BLaER1 treated with 17β-estradiol and CSF1 and Interleukin-3, amounts not matched to agents 10 nM and 100 nM (cell line): Measurements from ENCODE around the gene PATE1.

Experiments
- H3K27ac ChIP-seq, 11 experiments: shearing (Covaris generic); formaldehyde crosslinking; 2 replicates each; pipeline ENCODE4 v1.8.1; 2022
- H3K27me3 ChIP-seq, 11 experiments: shearing (Covaris generic); formaldehyde crosslinking; 2 replicates each; pipeline ENCODE4 v1.8.1; 2022
- H3K36me3 ChIP-seq, 11 experiments: shearing (Covaris generic); formaldehyde crosslinking; 2 replicates each; pipeline ENCODE4 v1.8.1; 2022
- H3K4me1 ChIP-seq, 10 experiments: shearing (Covaris generic); formaldehyde crosslinking; 2 replicates each; pipeline ENCODE4 v1.8.1; 2022
- H3K4me2 ChIP-seq, 11 experiments: shearing (Covaris generic); formaldehyde crosslinking; 2 replicates each; pipeline ENCODE4 v1.8.1; 2022
- H3K4me3 ChIP-seq, 10 experiments: shearing (Covaris generic); formaldehyde crosslinking; 2 replicates each; pipeline ENCODE4 v1.8.1; 2022
- H3K9ac ChIP-seq, 11 experiments: shearing (Covaris generic); formaldehyde crosslinking; 2 replicates each; pipeline ENCODE4 v1.8.1; 2022
- H3K9me3 ChIP-seq, 11 experiments: shearing (Covaris generic); formaldehyde crosslinking; replicated peaks in 1 of 11; 2 replicates each; pipeline ENCODE4 v1.8.1; 2022
- H4K20me1 ChIP-seq, 11 experiments: shearing (Covaris generic); formaldehyde crosslinking; 2 replicates each; pipeline ENCODE4 v1.8.1; 2022
- Cebpa-rat ChIP-seq, 11 experiments: shearing (Covaris generic); IDR thresholded peaks; 2 replicates each; pipeline ENCODE4 v1.8.1; 2022

PATE1 gene

DNA sequence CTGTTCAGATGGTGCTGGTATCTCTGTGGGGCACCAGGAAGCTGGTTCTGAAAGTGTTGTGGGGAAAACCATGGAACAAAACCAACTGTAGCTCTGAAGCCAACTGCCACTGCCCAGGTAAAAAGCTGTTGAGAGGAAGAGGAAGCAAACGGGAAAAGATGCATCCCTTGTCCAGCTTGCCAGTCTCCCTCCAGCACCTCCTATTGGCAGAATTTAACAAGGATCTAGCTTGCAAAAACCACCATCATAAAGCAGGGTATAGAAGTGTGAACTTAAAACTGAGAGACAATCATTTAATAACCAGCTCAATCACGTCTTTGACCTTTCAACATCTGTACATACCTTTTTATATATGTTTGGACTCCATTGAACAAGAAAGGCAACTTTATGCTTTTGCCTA is 4.5 kb downstream of the PATE1 start:
- Histone ChIP-seq H3K9ac (no peak overlapping the region), H3K4me3 (no peak overlapping the region)

DNA sequence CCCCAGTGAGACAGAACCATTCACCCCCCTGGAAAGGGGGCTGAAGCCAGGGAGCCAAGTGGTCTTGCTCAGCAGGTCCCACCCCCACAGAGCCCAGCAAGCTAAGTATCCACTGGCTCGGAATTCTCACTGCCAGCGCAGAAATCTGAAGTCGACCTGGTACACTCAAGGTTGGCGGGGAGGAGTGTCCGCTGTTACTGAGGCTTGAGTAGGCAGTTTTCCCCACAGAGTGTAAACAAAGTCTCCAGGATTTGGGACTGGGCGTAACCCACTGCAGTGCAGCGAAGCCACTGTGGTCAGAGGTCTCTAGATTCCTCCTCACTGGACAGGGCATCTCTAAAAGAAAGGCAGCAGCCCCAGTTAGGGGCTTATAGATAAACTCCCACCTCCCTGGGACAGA is 10.0 kb downstream of the PATE1 start:
- Histone ChIP-seq H3K9me3 (peaks cover 0 to 17% (median 10%) of the 10 kb centered on the region in 11 experiments; a peak in 10 of 22 replicates), H3K4me2 (no peak overlapping the region), H3K4me1 (no peaks in the 10 kb centered on the region), H3K9ac (no peak overlapping the region), H4K20me1 (no peaks in the 10 kb centered on the region), H3K4me3 (no peak overlapping the region), H3K27me3 (no peaks in the 10 kb centered on the region), H3K36me3 (no peaks in the 10 kb centered on the region), H3K27ac (no peak overlapping the region)
- no peak for TF ChIP-seq Cebpa-rat (IDR thresholded peaks at IDR 0.05)

More for the DNA sequence above, 4.5 kb downstream of the PATE1 start:
- no peak for TF ChIP-seq Cebpa-rat (IDR thresholded peaks at IDR 0.05)
- no peaks in the 10 kb centered on the region for H3K9me3 ChIP-seq
- H3K4me1 ChIP-seq, result no peaks in the 10 kb centered on the region
- H3K36me3 ChIP-seq, result no peaks in the 10 kb centered on the region
- no peak overlapping the region for H3K4me2 ChIP-seq
- H3K27me3 ChIP-seq, result no peaks in the 10 kb centered on the region
- H3K27ac ChIP-seq, result no peak overlapping the region
- H4K20me1 ChIP-seq, result no peaks in the 10 kb centered on the region

DNA sequence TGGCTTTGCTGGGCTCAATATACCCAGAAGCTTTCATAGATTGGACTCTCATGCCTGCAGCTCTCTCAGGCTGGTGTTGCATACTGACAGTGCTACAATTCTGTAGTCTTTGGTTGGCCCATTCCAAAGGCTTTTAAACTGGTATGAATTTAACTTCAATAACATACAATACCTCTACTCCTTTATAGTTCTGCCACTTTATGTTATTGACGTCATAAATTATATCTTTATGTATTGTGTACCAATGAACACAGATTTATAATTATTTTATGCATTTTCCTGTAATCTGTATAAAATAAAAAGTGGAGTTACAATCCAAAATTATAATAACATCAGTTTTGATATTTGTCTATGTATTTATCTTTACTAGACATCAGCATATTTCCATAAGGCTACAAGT is 16.4 kb downstream of the PATE1 start:
- no peak overlapping the region for H3K27ac ChIP-seq
- H3K9ac ChIP-seq, result no peak overlapping the region
- H3K9me3 ChIP-seq, result peaks cover 0 to 9% (median 7%) of the 10 kb centered on the region in 11 experiments; a peak in 11 of 22 replicates
- no peaks in the 10 kb centered on the region for H4K20me1 ChIP-seq
- H3K4me2 ChIP-seq, result no peak overlapping the region
- peaks cover 8 to 28% (median 25%) of the 10 kb centered on the region in 10 experiments for H3K4me1 ChIP-seq
- no peak overlapping the region for H3K4me3 ChIP-seq
- H3K36me3 ChIP-seq, result no peaks in the 10 kb centered on the region
- no peaks in the 10 kb centered on the region for H3K27me3 ChIP-seq
- no peak for TF ChIP-seq Cebpa-rat (IDR thresholded peaks at IDR 0.05)

DNA sequence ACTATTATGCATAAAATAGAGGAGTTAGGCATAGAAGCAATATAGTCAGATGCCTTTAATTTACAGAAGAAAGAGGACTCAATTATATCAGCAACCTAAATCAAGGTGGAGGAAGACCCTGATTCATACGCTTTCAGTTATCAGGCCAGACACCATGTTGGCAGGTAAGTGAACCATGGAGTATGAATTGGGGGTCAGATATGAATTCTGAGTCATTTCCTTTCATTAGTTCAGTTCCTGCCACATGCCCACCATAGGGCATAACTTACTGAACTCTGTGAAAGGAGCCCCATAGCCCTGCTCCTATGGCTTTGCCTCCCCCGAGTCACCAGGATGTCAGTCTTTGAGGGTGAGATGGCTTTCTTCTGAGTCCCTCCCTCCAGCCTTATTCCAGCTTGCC is 17.4 kb downstream of the PATE1 start:
- Histone ChIP-seq H3K4me2 (no peak overlapping the region), H3K27ac (no peak overlapping the region), H3K9ac (no peak overlapping the region), H3K36me3 (no peaks in the 10 kb centered on the region), H3K4me3 (no peak overlapping the region), H4K20me1 (no peaks in the 10 kb centered on the region), H3K9me3 (no peaks in the 10 kb centered on the region; a peak in 1 of 22 replicates), H3K27me3 (no peaks in the 10 kb centered on the region), H3K4me1 (peaks cover 13 to 39% (median 35%) of the 10 kb centered on the region in 10 experiments)
- TF ChIP-seq Cebpa-rat (IDR thresholded peaks at IDR 0.05), result no peak

DNA sequence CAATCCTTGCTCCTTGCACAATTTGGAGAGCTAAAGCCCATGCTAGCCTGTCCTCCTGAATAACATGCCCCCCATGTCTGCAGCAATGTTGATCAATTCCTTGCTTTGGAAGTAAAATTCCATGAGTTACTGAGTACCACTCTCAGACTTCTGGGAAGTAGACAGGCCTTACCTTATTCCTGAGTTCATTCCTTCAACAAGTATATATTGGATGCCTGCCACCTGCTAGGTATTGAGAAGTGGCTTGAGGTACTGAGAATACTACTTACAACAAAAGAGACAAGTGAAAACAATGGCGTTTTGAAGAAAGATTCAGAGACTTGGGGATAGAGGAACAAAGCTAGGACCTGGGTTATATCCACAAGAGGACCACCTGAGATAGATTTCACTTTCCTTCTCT is 20.2 kb downstream of the PATE1 start:
- no peaks in the 10 kb centered on the region for H3K27me3 ChIP-seq
- no peaks in the 10 kb centered on the region for H4K20me1 ChIP-seq
- peak overlapping the region in 7 of 11 experiments; percentile 57 to 78 (median 75); a peak in 13 of 22 replicates for H3K4me2 ChIP-seq
- H3K4me3 ChIP-seq, result no peak overlapping the region
- TF ChIP-seq Cebpa-rat (IDR thresholded peaks at IDR 0.05), result no peak
- H3K4me1 ChIP-seq, result peaks cover 20 to 53% (median 46%) of the 10 kb centered on the region in 10 experiments
- H3K9ac ChIP-seq, result no peak overlapping the region
- H3K36me3 ChIP-seq, result no peaks in the 10 kb centered on the region
- H3K27ac ChIP-seq, result no peak overlapping the region
- H3K9me3 ChIP-seq, result no peaks in the 10 kb centered on the region; a peak in 1 of 22 replicates

DNA sequence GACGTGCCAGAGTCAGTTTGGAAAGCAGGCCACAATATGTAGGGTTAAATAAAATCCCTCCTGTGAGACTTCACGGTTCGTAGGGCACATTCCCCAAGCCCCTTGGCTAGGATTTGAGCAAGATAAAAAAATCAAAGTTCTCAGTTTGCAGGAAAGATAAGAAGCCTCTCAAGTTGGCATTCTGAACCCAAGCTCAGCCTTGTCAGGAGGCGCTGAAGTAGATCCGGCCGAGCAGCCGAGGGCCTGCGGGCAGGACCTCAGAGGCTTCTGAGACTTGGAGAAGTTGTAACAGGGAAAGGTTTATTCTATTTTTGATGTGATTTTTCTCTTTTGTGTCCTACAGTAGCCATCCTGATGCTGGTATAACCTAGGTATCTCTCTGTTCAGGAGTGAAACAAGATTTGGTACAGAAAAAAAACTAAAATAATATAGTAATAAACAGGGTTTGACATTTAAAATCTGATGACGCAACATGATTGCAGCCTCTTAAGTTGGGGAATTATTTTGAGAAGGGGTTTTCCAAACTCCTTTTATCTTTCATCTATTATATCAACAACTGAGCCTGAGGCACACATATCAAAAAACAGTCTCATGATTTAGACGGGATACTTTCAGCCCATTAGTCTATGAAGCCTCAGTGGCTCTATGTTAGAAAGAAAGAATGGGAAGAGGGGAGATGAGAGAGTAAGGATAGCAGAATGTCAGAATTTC is 22.4 kb downstream of the PATE1 start:
- Histone ChIP-seq H3K4me1 (peaks cover 20 to 53% (median 46%) of the 10 kb centered on the region in 10 experiments), H3K9me3 (no peaks in the 10 kb centered on the region), H3K4me3 (no peak overlapping the region), H3K9ac (peak overlapping the region in 1 of 11 experiments; percentile 18; a peak in 3 of 22 replicates), H3K27ac (peak overlapping the region in 1 of 11 experiments; percentile 7; a peak in 2 of 22 replicates), H3K36me3 (no peaks in the 10 kb centered on the region), H3K27me3 (no peaks in the 10 kb centered on the region), H3K4me2 (peak overlapping the region; percentile 46 to 78 (median 67); a peak in 21 of 22 replicates), H4K20me1 (no peaks in the 10 kb centered on the region)
- peak in 2 of 11 experiments; percentile 38 to 63; a peak in 2 of 22 replicates for TF ChIP-seq Cebpa-rat (IDR thresholded peaks at IDR 0.05)

DNA sequence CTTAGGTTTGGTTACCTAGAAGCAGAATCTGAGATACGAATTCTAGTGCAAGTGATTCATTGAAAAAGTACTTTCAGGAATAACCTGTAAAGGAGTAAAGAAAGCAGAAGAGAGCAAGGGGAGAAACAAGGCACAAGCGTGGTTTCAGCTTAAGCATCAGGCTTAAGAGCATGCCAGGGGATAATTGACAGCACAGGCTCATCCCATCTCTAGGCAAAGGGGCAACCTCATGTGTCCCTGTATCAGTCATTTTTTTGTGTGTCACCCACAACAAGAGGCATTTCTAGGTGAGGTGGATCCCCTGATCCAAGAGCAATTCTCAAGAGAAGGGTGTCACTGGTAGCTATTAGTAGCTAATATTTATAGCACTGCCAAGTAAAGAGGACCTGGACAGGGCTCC is 24.5 kb downstream of the PATE1 start:
- no peaks in the 10 kb centered on the region for H3K36me3 ChIP-seq

DNA sequence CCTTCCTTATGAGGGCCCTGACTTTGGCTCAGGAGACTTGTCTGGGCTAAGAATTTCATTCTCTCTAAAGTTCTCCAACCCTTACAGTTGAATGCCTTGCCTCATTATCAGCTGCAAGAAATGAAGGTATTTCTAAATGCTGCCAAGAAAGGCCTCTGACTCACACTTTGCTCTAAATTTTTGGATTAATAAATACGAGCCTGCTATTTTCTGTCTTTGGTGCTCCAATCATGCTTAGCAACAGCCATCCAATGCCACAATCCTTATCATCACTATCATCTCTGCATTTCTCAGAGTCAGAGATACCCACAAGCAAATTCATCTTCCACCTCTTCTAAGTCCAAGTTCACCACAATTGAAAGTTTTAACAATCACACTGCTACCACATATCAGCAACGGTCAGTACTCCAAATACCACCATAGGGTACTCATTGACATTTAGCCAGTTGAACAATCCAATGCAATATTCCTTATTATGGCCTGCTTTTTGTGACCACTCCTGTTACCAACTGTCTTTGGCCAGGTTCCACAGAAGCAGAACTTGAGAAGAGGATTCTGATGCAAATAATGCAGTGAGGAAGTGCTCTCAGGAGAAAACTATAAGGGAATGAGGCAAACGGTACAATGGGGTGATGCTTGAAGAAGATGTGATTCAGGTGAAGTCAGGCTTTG is 26.9 kb downstream of the PATE1 start:
- peaks cover 10 to 20% (median 17%) of the 10 kb centered on the region in 10 experiments; a peak in 19 of 20 replicates for H3K4me1 ChIP-seq
- no peak overlapping the region for H3K9ac ChIP-seq
- TF ChIP-seq Cebpa-rat (IDR thresholded peaks at IDR 0.05), result no peak
- no peaks in the 10 kb centered on the region for H3K27me3 ChIP-seq
- H3K27ac ChIP-seq, result no peak overlapping the region
- H3K9me3 ChIP-seq, result no peaks in the 10 kb centered on the region
- H4K20me1 ChIP-seq, result no peaks in the 10 kb centered on the region
- H3K4me2 ChIP-seq, result no peak overlapping the region
- no peak overlapping the region for H3K4me3 ChIP-seq
- H3K36me3 ChIP-seq, result no peaks in the 10 kb centered on the region

More for the DNA sequence above, 24.5 kb downstream of the PATE1 start:
- Histone ChIP-seq H3K27ac (no peak overlapping the region), H3K27me3 (no peaks in the 10 kb centered on the region), H3K9me3 (no peaks in the 10 kb centered on the region), H3K4me2 (no peak overlapping the region), H4K20me1 (no peaks in the 10 kb centered on the region), H3K4me1 (peaks cover 20 to 43% (median 39%) of the 10 kb centered on the region in 10 experiments), H3K9ac (no peak overlapping the region), H3K4me3 (no peak overlapping the region)
- no peak for TF ChIP-seq Cebpa-rat (IDR thresholded peaks at IDR 0.05)

DNA sequence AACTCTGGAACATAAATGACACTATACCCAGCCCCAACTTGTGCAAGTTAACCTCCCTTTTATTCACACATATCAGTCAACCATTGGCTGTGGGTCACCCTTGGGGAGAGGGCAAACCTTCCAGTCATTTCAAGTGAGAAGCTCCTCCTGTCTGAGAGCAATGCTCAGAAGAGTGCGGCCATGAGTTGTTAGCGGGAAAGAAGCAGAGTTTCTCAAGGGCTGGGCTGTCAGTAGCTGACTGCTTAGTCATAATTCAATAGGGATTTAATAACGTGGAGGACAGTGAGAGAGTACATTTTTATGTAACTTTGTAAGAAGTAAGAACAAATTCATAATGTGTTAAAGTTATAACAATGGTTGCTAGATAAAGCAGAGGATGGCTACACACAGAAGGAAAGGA is 27.4 kb downstream of the PATE1 start:
- Histone ChIP-seq H3K36me3 (no peaks in the 10 kb centered on the region), H3K27ac (no peak overlapping the region)

More for the DNA sequence above, 27.4 kb downstream of the PATE1 start:
- Histone ChIP-seq H3K9me3 (no peaks in the 10 kb centered on the region), H3K27me3 (no peaks in the 10 kb centered on the region), H4K20me1 (no peaks in the 10 kb centered on the region), H3K9ac (no peak overlapping the region), H3K4me1 (peaks cover 7 to 14% (median 11%) of the 10 kb centered on the region in 10 experiments; a peak in 18 of 20 replicates), H3K4me3 (no peak overlapping the region), H3K4me2 (no peak overlapping the region)
- no peak for TF ChIP-seq Cebpa-rat (IDR thresholded peaks at IDR 0.05)
